Activated CD4-positive, alpha-beta T cell treated with anti-CD3 and anti-CD28 coated beads, Interleukin-2, amount 50 U/mL, for 1 hour (primary cell): ENCODE data around the gene COL26A1.
"Not testable (repeated sequence)": the region's sequence is repeated elsewhere in the genome, so short reads cannot be mapped to it uniquely, and the experiment has no call there.

ENCODE experiments used
- DNase-seq: peaks from one replicate; pipeline ENCODE4 v3.0.0-alpha.2; 2020

The COL26A1 gene

GRCh38 chr7:101505510-101505909 lies 142.8 kb downstream of the COL26A1 start:
- not testable (repeated sequence) for DNase-seq

GRCh38 chr7:101506531-101506930 lies 143.9 kb downstream of the COL26A1 start:
- no peak for DNase-seq

DNA sequence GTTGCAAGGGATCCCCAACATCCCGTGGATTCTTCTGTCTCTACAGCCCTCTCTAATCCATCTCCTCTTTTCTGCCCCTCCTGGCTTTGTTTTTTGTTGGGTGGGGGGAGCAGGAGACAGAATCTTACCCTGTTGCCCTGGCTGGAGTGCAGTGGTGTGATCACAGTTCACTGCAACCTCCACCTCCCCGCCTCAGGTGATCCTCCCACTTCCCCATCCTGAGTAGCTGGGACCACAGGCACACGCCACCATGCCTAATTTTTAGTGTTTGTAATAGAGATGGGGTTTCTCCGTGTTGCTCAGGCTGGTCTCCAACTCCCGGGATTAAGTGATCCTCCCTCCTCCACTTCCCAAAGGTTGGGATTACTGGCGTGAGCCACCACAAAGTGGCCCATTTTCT lies 144.7 kb downstream of the COL26A1 start:
- DNase-seq = no peak

- peak; percentile 4 for DNase-seq
Observed at GRCh38 chr7:101507791-101508252, 145.1 kb downstream of the COL26A1 start.

DNA sequence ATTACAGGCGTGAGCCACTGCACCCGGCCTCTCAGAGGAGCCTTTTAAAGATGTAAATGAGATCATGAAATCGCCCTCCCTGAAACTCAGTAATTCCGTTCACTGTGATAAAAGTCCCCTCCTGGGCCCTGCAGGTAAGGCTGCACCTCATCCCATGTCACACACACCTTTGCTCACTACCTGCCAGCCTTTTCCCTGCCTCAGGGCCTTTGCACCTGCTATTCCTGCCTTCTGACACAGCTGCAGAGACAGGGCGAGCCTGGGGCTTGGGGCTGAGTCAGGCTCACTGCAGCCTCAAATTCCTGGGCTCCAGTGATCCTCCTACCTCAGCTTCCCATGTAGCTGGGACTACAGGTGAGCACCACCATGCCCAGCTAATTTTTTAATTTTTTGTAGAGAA lies 147.6 kb downstream of the COL26A1 start:
- DNase-seq = no peak

DNA sequence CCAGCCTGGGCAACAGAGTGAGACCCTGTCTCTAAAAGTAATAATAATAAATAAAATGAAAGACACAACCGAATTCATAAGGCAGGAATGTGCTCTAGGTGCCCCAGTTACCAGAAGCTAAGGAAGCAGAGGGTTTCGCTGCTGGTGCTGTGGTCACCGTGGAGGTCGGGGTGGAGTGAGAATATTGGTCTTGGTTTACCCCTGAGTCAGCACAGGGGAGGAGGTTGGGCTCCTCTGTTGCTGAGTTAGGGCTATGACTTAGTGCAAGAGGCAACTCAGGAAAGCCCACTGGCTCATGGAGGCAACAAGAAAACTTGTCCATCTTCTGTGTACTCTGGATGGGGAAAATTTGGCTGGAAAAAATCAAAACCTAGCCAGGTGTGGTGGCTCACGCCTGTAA lies 149.3 kb downstream of the COL26A1 start:
- no peak for DNase-seq

DNA sequence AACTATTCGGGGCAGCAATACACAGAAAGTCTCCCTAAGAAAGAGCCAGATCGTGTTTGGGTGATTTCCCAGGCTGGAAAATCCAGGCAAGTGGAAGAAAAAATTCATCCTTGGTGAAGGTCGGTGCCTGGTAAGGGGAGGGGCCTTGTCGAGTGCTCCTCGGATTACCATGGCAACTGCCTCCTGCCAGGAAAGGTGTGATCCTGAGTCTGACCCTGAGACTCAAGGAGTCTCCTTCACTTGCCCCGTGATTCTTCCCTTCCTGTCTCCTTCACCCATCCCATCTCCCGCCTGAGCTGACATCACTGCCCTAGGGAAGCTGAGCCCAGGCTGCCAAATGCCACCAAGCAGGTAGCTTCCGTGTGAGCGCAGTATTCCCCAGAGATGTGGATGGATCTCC lies 154.2 kb downstream of the COL26A1 start:
- DNase-seq = no peak

DNA sequence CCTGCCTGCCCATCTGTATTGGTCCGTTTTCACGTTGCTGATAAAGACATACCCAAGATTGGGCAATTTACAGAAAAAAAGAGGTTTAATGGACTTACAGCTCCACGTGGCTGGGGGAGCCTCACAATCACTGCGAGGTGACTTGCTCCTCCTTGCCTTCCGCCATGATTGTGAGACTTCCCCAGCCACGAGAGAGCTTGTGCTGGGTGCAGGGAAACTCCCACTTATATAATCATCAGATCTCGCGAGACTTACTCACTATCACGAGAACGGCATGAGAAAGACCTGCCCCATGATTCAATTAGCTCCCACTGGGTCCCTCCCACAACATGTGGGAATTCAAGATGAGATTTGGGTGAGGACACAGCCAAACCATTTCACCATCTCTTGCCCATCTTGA lies 154.6 kb downstream of the COL26A1 start:
- DNase-seq = no peak

DNA sequence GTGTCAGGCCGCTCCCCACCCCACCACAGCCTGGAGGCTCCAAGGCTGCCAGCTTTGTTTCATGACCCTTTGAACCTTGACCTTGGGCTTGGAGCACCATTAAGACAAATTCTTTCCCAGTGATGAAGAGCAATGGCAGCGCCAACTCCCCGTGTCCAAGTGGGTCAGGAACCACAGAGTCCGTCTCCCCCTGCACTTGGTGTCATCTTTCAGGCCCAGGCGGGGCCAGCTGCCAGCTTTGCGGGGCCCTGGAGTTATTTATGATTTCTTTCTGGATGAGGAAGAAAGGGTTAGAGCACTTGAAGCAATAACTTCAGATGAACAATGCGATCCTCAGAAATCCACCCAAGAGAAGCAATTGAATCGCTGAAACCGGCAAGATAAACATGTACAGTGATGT lies 155.7 kb downstream of the COL26A1 start:
- no peak for DNase-seq

DNA sequence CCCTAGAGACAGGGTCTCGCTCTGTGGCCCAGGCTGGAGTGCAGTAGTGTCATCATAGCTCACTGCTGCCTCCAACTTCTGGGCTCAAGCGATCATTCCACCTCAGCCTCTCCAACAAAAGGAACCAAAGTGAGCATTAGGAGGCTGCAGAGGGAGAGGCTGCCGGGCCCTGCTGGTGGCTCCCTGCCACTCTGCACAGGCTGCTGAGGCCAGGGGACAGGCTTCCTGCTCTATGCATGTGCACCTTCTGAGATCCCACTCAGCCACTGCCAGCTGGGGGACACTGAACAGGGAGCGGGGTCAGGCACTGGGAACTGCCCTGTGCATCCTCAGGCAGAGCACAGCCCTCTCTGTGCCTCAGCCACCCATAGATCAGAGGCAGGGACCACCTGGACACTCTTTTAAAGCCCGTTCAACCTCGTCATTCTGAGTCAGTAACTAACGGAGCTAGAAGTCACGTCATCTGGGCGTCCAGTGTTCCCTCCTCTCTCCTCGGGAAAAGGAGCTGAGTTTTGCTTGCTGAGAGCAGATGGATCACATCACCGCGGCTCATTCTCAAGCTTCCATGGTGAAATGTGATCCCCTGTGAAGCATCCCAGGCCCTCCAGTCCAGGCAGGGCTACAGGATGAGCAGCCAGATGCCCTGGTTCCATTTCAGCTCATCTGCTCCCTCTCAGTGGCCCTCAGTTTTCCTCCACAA lies 156.8 kb downstream of the COL26A1 start:
- no peak for DNase-seq

GRCh38 chr7:101521430-101521925 lies 158.8 kb downstream of the COL26A1 start:
- no peak for DNase-seq

- no peak for DNase-seq
Observed at GRCh38 chr7:101522021-101522420, 159.3 kb downstream of the COL26A1 start.

DNA sequence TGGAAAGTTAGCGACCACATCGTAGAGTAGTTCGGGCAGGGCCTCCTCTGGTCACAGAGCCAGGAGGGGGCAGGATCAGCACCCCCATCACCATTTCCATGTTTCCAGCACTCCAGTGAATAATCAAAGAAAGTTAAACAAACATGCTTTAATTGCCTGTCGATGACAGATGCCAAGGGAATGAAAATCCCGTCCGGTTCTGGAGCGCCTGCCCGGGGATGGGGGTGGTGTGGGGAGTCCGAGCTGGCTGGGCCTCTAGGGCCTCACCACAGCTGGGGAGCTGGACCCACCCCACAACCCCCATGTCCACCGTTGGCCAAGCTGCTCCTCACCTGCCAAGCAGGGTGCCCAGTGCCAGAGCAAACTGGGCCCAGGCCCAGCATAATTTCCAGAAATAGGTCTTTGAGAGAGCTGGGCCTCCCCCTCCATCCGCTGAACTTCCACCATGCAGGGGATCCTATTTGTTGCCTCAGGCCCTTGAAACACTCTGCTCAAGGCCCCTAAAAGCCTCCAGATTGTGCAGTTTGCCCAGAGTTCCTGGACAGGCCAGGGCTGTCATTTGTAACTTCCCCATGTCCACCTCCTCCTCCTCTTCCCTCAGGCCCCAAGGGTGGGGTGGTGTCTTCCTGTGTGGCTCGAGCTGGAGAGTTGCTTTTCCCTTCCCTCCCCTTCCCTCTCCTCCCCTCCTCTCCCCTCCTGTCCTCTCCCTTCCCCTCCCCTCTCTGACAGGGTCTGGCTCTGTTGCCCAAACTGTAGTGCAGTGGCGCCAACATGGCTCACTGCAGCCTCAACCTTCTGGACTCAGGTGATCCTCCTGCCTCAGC lies 165.4 kb downstream of the COL26A1 start:
- DNase-seq = no peak

- no peak for DNase-seq
Observed at GRCh38 chr7:101529560-101529959, 166.9 kb downstream of the COL26A1 start.

GRCh38 chr7:101531726-101532357 lies 169.2 kb downstream of the COL26A1 start:
- no peak for DNase-seq

GRCh38 chr7:101532400-101533102 lies 169.9 kb downstream of the COL26A1 start:
- DNase-seq = no peak

GRCh38 chr7:101533103-101533465 lies 170.4 kb downstream of the COL26A1 start:
- no peak for DNase-seq

- no peak for DNase-seq
Observed at GRCh38 chr7:101534015-101534803, 171.5 kb downstream of the COL26A1 start.

DNA sequence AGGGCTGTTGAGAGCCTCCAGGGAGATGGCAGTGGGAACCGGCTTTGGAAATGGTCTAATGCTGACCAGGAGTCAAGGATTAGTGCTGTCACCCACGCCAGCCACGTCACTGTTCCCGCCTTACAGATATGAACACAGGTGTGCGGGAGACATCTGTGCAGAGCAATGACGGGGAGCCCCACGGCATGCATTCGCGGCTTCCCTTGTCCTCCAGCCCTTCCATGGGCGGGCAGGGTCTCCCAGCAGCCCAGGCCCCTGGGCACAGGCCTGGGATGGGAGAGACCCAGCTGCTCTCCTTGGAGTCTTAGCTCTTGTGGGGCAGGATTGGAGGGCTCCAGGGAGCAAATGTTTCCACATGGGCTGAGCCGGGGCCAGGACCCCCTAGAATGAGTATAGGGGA lies 172.2 kb downstream of the COL26A1 start:
- no peak for DNase-seq

- DNase-seq = no peak
Observed at GRCh38 chr7:101535351-101535751, 172.7 kb downstream of the COL26A1 start.

- DNase-seq = no peak
Observed at GRCh38 chr7:101536232-101536631, 173.6 kb downstream of the COL26A1 start.

DNA sequence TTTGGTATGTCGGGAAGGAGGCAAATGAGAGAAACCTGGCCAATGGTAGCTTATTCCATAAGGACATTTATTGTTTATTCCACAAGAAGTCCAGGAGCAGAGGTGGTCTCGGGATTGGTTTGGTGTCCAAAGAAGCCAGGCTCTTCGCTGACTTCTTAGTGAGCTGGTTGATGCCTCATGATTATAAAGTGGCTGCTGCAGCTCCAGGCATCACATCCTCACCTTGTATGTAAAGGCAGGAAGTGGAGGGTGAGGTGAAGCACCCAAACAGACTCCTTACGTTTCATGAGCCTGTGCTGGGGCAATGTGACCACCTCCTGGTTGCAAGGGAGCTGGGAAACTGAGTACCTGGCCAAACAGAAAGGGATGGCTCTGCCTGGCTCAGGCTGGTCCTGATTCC lies 174.0 kb downstream of the COL26A1 start:
- DNase-seq = no peak
